CD4-positive, alpha-beta T cell treated with Interleukin-4 for 1 hour (primary cell): ENCODE results near the gene ZNF701.
"Not testable (repeated sequence)": the region's sequence is repeated elsewhere in the genome, so short reads cannot be mapped to it uniquely, and the experiment has no call there.

Source experiments
- DNase-seq, 2 donors: peaks; one replicate each; pipeline ENCODE4 v3.0.0-alpha.2; 2020 to 2022

ZNF701 gene

DNA sequence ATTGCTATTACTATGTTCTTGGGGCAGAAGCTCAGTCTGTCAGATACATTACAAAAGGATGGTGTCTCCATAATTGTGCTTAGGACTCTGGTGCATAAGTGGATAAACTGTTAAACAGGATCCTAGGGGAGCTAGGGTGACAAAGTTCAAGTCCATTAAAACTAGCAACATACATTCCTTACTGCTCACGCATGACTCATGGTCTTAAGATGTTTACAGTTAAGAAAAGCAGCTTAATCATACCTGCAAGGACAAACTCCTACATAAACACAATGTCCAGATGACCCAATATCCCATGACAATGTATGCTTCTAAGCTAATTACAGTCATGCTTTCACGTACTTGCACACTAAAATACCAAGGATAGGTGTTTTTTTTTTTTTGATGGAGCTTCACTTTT lies 3.5 kb upstream of the ZNF701 start:
- DNase-seq, result no peak

DNA sequence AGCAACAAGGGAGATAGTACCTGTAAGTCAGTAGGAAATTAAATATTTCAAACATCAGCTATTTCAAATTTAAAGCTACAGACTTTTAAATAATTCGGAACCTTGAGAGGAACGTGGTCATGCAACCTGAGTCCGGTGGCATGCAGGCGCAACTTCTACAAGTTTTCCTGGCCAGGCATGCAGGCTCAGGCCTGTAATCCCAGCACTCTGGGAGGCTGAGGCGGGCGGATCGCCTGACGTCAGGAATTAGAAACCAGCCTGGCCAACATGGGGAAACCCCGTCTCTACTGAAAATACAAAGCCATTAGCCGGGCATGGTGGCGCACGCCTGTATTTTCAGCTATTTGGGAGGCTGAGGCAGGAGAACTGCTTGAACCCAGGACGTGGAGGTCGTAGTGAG lies 2.2 kb upstream of the ZNF701 start:
- no peak for DNase-seq

DNA sequence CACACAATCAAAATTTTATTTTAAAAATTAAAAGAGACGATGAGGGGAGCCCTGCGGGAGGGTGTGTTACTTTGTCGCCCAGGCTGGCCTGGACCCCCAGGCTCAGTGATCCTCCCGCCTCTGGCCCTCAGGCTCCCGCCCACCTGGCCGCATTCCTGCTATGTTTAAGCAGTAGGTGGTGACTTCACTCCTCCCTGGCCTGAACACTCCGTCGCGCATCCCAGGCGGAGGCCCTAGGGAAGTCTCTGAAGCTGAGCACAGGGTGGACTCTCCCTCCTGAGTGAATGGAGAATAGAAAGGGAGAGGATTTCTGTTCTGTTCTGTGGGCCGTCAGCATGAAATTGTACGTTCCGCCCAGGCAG lies 468 bp upstream of the ZNF701 start:
- DNase-seq, result not testable (repeated sequence)

DNA sequence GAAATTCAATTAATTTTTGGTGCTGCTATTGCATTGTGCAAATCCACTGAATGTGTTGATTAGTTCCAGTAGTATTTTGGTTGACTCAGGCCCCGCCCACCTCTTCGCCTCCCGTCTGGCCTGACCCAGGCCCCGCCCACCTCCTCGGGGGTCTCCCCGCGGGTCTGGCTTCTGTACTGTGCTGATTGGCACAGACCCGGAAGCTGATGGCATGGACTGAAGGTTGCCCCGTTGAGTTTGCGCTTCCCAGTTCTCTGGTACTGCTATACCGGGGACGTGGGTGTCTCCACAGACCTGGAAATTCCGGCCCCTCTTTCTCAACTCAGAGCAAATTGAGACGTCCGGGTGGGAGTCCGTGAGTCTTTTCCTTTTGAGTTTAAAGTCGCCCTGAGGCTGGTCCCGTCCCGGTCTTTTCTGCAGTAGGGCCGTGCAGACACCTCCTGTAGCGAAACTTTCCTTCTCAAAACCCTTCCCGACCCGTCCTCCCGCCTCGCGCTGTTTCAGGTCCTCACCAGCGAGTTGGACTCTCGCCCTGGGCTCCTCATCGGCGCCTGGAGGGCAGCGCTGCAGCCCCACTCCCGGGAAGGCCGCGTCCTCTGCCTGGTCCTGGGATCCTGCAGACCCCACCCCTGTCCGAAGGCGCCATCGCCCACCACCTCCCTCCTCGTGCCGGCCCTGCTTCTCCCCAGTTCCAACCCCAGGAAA lies 14.8 kb downstream of the ZNF701 start:
- no peak for DNase-seq

DNA sequence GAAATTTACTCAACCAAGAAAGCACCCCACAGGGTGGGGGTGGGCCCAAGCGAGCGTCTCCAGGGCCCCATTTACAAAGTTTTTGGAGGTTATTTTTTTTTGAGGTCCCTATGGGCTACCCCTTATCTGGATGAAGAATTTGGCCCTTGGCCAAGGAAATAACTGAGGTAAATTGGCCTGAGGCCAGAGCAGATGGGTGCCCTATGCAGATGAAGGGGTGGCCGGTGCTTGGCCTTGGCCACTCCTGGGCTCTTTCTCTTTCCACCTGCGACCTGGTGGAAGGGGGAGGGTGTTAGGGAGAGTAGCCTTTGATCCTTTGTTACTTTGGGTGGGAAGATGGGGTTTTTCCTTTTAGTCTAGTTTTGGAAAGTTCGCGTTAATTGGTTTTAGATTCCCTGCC lies 15.5 kb downstream of the ZNF701 start:
- DNase-seq, result no peak

DNA sequence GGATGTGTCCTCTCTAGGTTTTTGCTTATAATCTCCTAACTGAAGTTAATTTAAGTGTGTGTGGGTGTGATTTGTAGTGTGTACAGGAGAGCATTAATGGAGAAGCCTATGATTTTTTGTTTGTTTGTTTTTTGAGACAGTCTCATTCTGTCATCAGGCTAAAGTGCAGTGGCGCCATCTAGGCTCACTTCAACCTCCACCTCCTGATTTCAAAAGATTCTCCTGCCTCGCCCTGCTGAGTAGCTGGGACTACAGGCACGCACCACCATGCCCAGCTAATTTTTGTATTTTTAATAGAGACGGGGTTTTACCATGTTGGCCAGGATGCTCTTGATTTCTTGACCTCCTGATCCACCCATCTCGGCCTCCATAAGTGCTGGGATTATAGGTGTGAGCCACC lies 20.6 kb downstream of the ZNF701 start:
- DNase-seq, result peak in 1 of 2 donors; percentile 14

DNA sequence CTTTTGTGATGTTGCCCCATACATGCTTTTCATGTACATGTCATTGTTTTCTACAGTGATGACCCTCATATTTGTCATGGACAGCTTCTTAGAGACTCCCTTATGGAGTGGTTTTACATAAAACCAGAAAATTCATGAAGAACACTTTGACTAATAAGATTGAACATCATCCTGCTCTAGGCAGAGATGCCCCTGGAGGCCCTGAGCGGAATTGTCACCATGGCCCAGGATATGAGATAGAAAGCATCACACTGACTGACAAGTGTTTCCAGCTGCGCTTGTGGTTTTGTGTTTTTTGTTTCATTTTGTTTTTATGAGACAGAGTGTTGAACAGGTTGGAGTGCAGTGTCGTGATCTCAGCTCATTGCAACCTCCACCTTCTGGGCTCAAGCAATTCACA lies 22.2 kb downstream of the ZNF701 start:
- DNase-seq, result no peak

DNA sequence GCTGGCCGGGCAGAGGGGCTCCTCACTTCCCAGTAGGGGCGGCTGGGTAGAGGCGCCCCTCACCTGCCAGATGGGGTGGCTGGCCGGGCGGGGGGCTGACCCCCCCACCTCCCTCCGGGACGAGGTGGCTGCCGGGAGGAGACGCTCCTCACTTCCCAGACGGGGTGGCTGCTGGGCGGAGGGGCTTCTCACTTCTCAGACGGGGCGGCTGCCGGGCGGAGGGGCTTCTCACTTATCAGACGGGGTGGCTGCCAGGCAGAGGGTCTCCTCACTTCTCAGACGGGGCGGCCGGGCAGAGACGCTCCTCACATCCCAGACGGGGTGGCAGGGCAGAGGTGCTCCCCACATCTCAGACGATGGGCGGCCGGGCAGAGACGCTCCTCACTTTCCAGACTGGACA lies 23.4 kb downstream of the ZNF701 start:
- not testable (repeated sequence) for DNase-seq

DNA sequence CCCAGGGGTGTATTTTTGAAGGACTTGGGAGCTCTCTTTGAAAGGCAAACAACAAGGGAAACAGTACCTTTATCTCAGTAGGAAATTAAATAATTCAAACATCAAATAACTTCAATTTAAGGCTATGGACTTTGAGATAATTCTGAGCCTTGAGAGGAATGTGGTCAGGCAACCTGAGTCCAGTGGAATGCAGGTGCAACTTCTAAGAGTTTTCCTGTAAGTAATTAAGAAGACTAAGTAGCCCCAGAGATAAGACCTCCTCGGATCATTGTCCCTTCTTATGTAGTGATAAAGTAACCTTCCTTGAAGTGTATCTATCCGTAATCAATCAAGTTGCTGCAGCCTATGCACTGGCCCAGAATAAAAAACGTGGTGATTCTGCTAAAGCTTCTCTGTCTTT lies 29.2 kb downstream of the ZNF701 start:
- DNase-seq, result no peak

DNA sequence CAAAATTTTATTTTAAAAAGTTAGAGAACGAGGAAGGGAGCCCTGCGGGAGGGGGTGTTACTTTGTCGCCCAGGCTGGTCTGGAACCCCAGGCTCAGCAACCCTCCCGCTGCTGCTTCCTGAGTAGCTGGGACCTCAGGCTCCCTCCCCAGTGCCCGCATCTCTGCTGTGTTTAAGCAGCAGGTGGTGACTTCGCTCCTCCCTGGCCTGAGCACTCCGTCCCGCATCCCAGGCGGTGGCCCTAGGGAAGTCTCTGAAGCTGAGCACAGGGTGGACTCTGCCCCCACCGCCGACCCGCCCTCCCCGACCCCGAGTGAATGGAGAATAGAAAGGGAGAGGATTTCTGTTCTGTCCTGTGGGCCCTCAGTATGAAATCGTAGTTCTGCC lies 30.5 kb downstream of the ZNF701 start:
- no peak for DNase-seq

DNA sequence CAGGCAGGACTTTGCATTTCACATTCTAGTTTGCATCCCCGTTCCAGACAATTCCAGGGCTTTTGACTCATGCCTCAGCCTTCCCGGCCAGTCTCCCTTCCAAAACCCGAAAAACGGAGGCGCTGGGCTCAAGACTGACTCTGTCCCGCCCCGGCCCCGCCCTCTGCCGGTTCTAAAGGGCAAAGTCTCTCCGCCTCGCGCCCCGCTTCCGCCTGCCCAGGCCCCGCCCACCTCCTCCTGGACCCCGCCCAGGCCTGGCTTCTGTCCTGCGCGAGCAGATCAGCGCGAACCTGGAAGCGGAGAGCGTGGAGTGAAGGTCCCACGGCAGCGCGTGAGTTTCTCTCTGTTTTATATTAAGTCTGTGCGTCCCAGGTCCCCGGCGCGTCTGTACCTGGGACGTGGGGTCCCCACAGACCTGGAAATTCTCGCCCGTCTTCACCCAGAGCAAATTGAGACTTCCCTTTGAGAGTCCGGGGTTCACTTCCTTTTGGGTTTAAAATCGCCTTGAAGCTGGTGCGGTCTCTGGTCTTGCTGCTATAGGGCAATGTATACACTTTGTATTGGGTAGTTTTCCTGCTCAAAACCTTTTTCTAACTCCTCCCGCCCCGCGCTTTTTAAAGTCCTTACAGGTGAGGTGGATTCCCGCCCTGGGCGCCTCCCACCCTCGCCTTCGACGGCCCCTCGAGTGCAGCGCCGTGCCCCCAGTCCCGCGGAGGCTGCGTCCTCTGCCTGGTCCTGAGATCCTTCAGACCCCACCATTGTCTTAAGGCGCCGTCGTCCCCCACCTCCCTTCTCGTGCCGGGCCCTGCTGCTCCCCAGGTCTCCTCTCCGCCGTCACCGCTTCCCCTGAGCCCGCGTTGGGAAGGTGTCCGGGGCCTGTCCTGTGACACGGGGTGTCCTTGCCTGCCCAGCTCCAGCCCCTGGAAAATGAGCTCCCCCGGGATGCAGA lies 31.2 kb downstream of the ZNF701 start:
- peak; percentile 90 to 92 for DNase-seq

DNA sequence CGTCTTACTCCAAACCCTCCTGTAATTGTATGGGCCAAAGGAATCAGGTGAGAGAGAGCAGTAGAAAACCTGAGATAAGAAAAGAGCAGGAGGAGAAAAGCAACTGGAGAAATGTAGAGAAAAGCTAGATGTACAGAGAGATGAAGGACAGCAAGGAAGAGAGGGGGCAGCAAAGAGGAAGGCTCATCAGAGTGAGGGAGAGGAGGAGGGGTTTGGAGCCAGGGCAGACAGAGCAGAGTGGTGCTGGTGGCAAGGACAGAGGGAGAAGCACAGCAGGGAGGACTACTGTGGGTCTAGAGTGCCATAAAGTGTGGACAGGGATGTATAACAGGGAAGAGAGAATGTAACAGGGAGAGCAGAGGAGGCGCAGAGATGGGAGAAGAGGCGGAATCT lies 31.9 kb downstream of the ZNF701 start:
- not testable (repeated sequence) for DNase-seq

DNA sequence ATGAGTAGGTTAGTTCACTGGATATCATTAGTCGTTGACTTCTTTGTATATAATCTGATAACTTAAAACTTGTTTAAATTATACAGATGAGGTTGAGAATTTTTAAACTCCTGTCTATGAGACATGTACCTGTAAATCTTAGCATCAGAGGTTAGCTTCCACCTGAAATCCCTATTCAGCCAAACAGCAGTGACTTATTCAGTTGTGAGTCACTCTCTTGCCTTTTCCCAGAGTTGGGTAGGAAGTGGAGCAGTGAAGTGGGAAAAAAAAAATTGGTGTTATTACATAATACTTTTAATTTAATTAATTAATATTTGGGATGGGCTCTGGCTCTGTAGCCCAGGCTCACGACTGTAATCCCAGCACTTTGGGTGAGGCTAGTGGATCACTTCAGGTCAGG lies 32.9 kb downstream of the ZNF701 start:
- DNase-seq, result no peak

DNA sequence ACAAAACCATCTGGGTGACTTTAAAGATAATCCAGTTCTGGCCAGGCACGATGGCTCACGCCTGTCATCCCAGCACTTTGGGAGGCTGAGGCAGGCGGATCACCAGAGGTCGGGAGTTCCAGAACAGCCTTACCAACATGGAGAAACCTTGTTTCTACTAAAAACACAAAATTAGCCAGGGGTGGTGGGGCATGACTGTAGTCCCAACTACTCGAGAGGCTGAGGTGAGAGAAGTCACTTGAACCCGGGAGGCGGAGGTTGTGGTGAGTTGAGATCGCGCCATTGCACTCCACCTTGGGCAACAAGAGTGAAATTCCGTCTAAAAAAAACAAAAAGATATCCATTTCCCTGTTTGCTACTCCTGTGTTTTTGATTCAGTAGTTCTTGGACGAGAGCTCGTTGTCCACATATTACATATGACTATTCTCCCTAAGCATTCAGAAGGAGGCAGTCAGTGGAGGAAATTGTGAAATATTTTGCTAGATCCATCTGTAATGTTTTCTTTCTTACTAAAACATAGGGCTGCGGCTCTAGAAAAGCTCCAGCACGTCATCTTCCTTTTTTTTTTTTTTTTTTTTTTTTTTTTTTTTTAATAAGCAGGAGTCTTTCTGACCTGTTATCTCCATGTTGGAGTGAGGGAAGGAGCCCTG lies 33.6 kb downstream of the ZNF701 start:
- no peak for DNase-seq

DNA sequence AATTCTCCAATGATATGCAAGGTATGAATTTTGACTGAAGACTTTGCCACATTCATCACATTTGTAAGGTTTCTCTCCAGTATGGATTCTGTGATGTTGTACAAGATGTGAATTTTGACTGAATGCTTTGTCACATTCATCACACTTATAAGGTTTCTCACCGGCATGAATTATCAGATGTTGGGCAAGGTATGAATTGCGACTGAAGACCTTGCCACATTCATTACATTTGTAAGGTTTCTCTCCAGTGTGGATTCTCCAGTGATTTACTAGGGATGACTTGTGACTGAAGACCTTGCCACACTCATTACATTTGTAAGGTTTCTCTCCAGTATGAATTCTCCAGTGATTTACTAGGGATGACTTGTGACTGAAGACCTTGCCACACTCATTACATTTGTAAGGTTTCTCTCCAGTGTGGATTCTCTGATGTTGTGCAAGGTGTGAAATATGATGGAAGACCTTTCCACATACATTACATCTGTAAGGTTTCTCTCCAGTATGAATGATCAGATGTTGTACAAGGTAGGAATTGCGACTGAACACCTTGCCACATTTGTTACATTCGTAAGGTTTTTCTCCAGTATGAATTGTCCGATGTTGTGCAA lies 43.3 kb downstream of the ZNF701 start:
- no peak for DNase-seq

DNA sequence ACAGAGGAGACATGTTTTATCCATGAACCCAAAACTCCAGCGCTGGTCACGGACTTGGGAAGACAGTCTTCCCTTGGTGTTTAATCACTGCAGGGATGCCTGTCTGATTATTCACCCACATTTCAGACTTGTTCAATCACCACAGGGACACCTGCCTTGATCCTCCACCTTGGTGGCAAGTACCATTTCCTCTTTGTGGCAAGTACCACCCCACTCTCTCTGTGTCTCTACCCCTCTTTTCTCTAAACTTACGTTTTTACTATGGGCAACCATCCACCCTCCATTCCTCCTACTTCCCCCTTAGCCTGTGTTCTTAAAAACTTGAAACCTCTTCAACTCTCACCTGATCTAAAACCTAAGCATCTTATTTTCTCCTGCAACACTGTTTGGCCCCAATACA lies 51.3 kb downstream of the ZNF701 start:
- DNase-seq, result no peak

DNA sequence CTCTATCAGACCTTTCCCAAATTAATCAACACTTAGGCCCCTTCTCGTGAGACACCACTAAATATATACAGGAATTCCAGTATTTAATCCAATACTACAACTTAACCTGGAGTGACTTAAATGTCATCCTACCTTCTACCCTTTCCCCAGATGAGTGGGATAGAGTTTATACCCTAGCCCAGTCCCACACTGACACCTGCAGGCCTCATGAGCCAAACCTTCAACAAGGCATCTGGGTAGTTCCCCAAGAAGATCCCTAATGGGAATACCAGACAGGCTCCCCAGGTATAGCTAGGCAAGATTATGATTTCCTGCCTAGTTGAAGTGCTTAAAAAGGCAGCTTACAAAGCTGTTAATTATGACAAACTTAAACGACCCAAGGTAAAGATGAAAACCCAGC lies 52.2 kb downstream of the ZNF701 start:
- DNase-seq, result no peak

DNA sequence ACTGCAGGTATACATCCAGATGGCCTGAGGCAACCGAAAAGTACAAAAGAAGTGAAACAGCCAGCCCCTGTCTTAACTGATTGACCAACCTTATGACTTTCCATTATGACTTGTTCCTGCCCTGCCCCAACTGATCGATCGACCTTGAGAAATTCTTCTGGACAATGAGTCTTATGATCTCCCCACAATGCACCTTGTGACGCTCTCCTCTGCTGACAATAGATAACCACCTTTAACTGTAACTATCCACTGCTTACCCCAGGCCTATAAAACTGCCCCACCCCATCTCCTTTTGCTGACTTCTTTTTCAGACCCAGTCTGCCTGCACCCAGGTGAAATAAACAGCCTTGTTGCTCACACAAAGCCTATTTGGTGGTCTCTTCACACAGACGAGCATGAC lies 56.8 kb downstream of the ZNF701 start:
- no peak for DNase-seq

DNA sequence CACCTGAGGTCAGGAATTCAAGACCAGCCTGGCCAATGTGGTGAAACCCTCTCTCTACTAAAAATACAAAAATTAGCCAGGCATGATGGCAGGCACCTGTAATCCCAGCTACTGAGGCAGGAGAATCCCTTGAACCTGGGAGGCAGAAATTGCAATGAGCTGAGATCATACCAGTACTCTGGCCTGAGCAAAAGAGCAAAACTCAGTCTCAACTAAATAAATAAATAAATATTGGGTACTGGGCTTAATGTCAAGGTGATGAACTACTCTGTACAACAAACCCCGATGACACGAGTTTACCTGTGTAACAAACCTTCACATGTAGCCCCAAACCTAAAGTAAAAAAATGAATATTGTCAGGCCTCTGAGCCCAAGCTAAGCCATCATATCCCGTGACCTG lies 57.4 kb downstream of the ZNF701 start:
- not testable (repeated sequence) for DNase-seq

DNA sequence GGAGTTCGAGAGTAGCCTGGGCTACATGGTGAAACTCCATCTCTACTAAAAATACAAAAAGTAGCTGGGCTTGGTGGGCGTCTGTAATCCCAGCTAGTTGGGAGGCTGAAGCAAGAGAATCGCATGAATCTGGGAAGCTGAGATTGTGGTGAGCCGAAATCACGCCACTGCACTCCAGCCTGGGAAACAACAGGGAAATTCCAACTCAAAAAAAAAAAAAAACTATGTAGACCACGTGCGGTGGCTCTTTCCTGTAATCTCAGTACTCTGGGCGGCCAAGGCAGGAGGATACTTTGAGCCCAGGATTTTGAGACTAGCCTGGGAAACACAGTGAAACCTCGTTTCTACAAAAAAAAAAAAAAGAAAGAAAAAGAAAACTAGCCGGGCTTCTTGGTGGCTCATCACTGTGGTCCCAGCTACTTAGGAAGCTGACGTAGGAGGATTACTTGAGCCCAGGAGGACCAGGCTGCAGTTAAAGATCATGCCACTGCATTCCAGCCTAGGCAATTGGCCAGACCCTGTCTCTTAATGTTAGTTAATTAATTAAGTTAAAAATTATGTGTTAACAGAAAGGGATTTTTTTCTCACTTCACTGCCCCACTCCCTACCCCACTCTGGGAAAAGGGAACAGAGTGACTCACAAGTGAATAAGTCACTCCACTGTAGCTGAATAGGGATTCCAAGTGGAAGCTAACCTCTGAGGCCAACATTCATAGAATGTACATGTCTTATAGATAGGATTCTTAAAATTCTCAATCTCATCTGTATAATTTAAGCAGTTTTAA lies 65.9 kb downstream of the ZNF701 start:
- DNase-seq, result no peak
